NOMO-1 treated with DMSO at 0.1 percent for 48 hours (cell line): ENCODE results near the gene IL23A.

Experiments used
- DNase-seq: peaks from one replicate; lab custom pipeline; 2025; ENCODE audit not compliant: unreplicated experiment; lab: John Stamatoyannopoulos, UW

Gene IL23A

DNA sequence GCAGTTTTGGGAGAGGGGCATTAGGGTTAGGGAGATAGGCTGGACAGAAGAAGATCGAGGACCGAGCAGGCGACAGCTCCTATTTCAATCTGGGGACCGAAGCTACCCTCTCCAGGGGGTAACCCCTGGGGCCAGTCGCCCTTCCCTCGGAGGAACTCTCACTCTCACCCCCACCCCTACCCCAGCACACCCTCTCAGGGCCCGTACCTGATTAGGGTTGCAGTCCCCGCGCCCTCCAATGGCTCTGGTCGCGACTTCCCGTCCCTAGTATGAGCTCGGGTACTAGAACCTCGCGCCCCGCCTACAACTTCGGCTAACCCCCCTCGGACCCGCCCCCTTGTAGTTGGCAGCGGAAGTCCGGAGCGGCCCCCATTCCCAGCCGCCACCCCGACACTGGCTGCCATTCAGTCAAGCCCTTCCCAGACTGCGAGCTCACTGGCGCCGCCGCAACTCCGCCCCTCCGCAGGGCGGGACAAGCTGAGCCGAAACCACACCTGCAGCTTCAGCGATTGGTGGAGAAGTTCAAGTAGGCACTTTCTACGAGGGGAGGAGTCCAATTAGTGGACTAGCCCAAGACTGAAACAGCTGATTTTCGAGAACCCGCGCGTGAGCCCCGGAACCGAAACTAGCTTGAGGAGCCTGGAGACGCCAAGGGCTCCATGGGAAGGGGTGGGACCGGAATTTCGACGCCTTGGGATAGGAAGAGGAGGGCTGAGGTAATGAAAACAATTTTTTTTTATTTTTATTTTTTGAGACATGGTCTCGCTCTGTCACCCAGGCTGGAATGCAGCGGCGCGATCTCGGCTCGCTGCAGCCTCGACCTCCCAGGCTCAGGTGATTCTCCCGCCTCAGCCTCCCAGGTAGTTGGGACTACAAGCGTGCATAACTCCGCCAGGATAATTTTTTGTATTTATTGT, 21.4 kb downstream of the IL23A start, which contains the start of gene STAT2:
TSS of gene STAT2 (minus strand) at position 257 of the 917 bp plus-strand sequence. CDS start 3,536 bp downstream, outside the sequence.
- DNase-seq: peak; percentile 100

DNA sequence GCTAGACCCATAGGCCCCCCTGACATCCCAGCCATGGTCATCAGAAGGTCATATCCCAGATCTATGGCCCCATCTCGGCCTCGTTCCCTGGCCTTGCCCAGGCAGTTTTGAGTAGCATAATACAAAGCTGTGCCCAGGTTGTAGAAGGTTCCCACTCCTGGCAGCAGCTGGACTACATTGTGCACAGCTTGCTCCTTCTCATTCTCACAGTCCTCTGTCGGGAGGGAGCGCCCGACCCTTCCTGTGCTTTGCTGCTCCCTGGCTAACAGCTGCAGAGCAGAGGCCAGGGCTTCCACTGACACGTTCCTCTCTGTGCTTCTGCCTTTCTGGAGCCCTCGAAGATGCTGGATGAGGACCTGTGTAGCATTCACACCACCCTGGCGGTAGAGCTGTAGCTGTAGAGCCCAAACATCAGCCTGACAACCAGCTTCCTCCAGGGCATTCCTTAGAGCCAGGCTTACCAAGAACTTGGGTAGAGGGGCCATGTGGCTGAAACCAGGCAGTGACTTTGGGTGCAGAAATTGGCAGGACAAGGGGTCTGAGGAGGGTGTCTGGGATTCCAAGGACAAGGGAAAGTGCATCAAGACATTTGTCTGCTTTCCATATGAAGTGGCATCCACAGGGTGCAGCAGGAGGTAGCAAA, 22.9 kb downstream of the IL23A start:
- DNase-seq: no peak

DNA sequence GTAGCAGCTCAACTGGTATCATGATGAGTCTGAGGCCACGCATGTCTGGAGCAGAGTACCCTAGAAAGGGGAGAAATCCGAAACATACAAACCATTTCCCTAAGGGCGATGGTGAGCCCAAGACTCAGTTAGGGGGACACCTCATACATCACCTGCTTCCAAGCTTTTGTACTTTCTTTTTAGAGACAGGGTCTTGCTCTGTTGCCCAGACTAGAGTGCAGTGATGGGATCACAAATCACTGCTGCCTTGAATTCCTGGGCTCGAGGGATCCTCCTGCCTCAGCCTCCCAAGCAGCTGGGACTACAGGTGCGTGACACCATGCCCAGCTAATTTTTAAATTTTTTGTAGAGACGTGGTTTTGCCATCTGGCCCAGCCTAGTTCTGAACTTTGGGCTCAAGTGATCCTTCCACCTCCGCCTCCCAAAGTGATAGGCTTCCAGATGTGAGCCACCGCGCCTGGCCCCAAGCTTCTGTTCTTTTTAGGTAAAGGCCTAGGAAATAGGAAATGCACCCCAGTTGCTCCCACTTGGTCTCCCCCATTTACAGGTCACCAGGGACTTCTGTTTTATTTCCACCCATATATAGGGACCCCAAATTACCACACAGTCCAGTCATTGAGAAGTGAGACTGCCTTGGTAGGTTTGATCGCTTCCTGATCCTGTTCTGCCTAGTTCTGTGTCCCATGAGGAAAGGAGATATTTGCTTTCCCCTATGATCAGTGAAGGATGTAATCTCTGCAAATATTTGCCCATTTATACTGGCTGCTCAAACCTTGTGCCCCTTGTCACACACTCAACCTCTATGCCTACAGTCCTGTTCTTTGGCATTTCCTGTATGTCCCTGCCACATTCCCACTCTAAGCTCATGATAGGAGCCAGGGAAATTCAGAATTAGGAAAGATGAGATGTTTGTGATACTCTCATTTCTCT, 23.7 kb downstream of the IL23A start, which contains the start of gene APOF:
TSS of gene APOF (minus strand) at position 728 of the 930 bp plus-strand sequence. CDS start at position 616, 112 bp downstream.
- no peak for DNase-seq

DNA sequence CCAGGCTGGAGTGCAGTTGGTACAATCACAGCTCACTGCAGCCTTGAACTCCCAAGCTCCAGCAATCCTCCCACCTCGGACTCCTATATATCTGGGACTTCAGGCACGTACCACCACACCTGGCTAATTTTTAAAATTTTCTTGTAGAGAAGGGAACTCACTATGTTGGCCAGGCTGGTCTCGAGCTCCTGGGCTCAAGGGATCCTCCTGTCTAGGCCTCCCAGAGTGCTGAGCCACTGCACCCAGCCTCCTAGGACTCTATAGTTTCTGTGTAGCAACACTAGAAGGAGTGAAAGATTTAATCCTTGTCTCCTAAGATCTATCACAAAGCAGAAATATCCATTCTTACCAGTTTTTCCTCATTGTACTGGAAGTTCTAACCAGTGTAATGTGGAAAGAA, 28.3 kb downstream of the IL23A start:
- no peak for DNase-seq

DNA sequence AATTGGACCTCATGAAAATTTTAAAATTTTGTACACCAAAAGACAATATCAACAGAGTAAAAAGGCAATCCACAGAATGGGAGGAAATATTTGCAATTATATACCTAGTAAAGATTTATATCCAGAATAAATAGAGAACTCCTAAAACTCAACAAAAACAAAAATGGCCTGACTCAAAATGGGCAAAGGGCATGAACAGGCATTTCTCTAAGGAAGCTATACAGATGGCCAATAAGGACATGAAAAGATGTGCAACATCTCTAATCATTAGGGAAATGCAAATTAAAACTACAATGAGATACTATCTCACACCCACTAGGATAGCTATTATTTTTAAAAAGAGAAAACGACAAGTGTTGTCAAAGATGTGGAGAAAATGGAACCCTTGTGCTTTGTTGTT, 34.8 kb downstream of the IL23A start:
- DNase-seq: no peak

DNA sequence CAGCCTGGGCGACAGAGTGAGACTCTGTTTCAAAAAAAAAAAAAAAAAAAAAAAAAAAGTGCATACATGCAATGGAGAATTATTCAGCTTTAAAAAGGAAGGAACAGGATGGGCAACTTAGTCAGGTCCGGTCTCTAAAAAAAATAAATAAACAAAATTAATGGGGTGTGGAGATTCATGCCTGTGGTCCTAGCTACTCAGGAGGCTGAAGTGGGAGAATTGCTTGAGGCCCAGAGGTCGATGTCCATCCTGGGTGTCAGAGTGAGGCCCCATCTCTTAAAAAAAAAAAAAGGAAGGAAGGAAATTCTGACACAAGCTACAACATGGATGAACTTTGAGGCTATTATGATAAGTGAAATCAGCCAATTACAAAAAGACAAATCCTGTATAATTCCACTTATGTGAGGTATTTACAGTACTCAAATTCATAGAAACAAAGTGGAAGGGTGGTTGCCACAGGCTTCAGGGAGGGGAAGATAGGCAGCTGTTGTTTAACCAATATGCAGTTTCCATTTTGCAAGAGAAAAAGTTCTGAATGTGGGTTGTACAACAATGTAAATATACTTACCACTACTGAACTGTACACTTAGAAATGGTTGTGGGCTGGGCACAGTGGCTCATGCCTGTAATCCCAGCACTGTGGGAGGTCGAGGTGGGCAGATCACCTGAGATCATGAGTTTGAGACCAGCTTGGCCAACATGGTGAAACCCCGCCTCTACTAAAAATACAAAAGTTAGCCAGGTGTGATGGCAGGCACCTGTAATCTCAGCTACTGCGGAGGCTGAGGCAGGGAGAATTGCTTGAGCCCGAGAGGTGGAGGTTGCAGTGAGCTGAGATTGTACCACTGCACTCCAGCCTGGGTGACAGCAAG, 36.3 kb downstream of the IL23A start:
- no peak for DNase-seq

DNA sequence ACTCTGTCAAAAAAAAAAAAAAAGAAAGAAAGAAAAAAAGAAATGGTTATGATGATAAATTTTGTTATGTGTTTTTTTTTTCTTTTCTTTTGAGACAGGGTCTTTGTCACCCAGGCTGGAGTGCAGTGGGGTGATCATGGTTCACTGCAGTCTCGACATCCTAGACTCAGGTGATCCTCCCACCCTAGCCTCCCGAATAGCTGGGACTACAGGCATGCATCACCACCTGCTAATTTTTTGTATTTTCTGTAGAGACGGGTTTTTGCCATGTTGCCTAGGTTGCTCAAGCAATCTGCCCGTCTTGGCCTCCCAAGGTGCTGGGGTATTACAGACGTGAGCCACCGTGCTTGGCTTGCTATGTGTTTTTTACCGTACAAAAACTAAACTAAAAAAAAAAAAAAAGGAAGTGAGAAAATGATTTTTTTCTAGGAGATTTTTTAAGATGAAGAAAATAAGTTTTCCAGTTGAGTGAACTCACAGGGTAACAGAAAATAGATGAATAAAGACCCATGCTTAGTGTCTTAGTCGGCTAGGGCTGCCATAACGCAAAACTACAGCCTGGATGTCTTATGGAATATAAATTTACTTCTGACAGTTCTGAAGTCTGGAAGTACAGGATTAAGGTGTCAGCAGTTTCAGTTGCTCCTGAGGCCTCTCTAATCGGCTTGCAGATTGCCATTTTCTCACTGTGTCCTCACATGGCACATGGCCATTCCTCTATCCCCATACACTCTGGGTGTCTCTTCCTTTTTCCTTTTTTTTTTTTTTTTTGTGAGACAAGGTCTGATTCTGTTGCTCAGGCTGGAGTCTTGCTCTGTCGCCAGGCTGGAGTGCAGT, 37.1 kb downstream of the IL23A start:
- peak; percentile 54 for DNase-seq

DNA sequence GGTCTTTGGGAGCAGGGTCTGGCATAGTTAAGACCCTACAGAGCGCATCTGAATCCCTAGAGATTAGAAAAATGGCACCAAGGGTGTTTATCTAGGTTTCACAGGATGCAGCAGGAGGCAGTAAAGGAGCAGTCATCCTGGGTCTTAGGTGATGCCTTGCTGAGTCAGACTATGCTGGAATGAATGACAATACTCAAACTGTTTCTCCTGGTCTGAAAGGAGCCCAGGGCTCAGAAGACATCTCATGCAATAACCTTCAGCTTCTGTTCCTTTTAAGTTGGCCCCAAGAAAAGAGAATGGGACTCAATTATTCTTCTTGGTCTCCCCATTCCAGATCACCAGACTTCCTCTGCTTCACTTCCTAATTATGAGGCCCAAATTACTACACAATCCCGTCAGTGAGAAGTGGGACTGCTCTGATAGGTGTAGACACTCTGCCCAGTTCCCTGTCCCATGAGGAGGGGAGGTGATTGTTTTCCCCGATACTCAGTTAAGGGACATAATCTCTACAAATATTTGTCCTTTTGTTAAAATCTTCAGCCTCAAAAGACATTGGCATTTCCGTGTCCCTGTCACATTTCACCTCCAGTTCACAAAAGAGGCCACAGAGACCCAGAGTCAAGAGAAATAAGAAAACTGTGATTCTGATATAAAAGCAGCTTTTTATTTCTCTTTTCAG, 38.8 kb downstream of the IL23A start:
- no peak for DNase-seq

DNA sequence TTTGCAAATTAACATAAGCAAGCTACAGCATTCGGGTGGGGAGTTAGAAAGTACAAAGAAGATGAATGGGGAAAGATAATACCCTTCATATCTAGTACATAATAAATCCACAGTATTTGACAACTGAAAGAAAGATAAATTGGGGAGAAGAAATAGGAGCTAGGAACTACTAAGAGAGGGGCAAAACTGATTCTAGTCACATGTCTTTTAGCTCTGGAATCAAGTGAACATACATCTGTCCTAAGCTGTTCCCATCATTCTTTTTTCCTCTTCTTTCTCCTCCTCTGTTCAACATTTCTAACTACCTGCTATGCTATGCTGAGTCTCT, 39.3 kb downstream of the IL23A start:
- DNase-seq: no peak

DNA sequence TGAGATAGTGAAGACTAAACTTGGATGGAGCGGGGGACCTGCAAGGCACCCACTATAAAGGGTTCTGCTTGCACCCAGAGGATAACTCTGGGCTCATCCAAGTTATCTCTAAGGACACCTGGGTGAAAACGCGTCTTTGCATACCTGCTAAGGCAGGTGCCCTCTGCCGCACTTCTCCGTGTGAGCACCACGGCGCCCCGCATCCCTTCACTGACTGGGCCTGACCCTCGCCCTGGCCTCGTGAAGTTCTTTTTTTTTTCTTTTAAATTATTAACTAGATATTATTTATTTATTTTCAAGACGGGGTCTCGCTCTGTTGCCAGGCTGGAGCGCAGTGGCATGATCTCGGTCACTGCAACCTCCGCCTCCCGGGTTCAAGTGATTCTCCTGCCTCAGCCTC, 43.9 kb downstream of the IL23A start:
- no peak for DNase-seq

DNA sequence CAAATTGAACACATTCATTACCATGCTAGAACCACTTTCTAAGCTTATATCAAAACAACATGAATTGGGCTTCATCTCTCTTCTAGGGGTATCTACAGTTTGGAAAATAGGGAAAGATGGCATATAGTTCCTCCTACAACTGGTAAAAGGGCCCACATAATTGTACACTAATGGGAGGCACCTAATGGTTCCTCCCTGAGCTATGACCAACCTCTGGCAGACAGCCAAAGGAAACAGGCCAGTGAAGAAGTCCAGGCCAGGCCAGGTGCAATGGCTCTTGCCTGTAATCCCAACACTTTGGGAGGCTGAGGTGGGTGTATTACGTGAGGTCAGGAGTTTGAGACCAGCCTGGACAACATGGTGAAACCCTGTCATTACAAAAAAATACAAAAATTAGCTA, 47.2 kb downstream of the IL23A start:
- DNase-seq: no peak

DNA sequence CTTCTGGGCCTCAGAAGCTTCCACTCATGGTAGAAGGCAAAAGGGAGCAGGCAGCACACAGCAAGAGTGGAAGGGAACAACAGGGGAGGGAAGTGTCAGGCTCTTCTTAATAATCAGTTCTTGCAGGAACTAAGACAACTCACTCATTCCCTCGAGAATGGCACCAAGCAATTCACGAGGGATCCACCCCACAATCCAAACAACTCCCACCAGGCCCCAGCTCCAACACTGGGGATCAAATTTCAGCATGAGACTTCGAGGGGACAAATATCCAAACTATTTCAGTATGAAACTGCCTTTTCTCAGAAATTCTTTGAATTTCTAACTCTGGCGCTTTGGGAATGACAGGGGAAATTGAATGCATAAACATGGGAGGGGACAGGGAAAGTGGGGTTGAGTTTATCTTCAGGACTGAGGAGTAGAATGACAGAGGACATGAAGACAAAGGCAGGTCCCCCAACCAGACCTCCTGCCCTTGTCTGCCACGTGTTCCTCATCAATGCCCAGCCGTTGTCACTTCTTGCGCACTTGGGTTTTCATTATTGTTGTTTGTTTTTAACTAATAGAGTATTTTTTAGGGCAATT, 48.6 kb downstream of the IL23A start:
- no peak for DNase-seq

DNA sequence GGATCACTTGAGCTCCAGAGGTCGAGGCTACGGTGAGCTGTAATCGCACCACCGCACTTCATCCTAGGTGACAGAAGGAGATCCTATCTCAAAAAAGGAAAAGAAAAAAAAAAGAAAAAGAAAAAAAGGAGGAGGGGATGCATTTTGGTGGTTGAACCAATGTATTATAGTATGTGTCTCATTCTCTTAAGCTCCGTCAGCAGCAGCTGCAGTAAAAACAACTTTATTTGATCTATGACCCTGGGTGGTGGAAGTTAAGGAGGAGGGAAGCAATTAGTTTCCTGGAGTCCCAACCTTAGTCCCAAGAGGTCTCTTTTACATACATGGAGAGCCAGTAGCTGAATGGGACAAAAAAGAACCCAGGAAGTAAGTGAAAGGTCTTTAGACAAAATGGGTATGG, 50.7 kb downstream of the IL23A start:
- no peak for DNase-seq
